ENCODE results near the gene LRCOL1.

Gene LRCOL1

DNA sequence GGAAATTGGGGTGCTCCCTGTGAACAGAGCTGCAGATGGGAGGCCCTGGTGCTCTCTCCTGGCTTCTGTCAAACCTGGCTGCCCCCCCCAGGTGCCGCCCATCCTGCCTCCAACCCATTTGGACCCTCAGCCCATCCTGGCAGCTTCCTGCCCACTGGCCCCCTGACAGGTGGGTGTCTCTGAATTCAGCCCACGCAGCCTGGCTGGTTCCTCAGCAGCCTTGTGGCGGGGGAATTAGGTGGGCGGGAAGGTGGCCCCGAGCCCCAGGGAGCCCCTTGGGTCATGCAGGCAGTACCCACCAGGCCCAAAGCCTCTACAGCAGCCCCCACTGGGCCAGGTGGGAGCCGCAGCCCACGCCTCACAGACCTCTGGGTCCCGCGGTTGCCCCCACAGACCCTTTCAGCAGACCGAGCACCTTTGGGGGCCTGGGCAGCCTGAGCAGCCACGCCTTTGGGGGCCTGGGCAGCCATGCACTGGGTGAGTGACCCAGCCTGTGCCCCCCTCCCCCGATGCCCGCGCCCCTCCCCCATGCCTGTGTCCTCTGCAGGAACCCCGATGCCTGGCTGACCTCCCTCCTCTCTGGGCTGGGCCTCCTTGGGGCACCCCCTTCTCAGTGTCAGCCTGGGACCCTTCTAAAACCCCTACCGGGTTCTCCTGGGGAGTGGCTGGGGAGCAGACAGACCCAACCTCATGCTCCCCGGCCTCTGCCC, 28.9 kb downstream of the LRCOL1 start:
- no peak for DNase-seq (ENCODE audit: low read depth)
- no peak for TF ChIP-seq CTCF (IDR thresholded peaks at IDR 0.05; ENCODE audit: insufficient read depth, low read depth, low read length, missing control alignments)

DNA sequence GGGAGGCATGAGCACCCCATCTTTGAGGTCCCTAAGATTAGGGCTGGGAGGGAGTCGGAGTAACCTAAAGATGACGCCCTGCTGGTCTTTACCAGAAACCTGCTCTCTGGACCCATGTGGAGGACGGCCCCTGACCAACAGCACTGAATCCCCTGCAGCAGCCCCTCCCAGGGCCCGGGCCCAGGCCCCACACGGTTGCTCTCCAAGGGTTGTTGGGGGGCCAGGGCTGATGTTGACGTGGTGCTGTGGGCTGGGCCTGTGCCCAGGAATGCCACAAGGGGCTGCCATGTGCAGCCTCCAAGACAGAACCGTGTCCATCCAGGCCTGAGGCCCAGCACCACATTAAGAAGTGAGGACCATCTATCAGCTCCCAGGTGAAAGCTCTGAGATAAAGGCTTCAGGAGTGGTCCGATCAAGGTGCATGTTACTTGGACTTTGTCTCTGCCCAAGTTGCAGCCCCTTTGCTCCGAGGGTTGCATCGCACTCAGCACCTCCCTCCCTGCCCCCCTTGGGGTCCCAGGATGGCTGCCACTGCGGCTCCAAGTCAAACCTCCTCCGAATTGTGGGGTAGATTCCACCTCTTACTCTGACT, 29.6 kb downstream of the LRCOL1 start:
- no peak for TF ChIP-seq CTCF (IDR thresholded peaks at IDR 0.05; ENCODE audit: insufficient read depth, low read depth, low read length, missing control alignments)
- DNase-seq (ENCODE audit: low read depth), result no peak
- no peak overlapping the region for H3K4me3 ChIP-seq (ENCODE audit: low read length)

More for the DNA sequence above, 28.9 kb downstream of the LRCOL1 start:
- no peak overlapping the region for H3K4me3 ChIP-seq (ENCODE audit: low read length)

- H3K4me3 ChIP-seq (ENCODE audit: low read length), result no peak overlapping the region
- DNase-seq (ENCODE audit: low read depth), result no peak
- no peak for TF ChIP-seq CTCF (IDR thresholded peaks at IDR 0.05; ENCODE audit: insufficient read depth, low read depth, low read length, missing control alignments)
Measured at GRCh38 chr12:132579744-132580143, 30.6 kb downstream of the LRCOL1 start.

DNA sequence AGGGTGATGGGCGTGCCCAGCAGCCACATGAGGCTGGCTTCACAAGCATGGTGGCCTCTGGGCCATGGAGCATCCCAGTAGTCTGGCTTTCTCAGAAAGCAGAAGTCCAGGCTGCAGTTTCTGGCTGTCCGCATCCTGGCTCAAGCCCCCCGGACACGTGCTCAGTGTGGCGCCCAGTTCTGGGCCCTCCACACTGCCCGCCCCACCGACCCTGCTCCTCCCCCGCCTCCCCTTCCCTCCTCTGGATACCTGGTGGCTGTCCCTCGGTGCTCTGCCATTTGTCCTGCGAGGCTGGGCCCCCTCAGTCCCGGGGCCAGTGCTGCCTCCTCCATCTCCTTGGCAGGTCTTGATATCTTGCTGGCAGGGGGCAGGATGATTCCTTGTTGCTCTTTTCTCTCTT, 31.6 kb downstream of the LRCOL1 start:
- no peak for TF ChIP-seq CTCF (IDR thresholded peaks at IDR 0.05; ENCODE audit: insufficient read depth, low read depth, low read length, missing control alignments)
- H3K4me3 ChIP-seq (ENCODE audit: low read length), result no peak overlapping the region
- DNase-seq (ENCODE audit: low read depth), result no peak

- no peak for DNase-seq (ENCODE audit: low read depth)
- no peak for TF ChIP-seq CTCF (IDR thresholded peaks at IDR 0.05; ENCODE audit: insufficient read depth, low read depth, low read length, missing control alignments)
- H3K4me3 ChIP-seq (ENCODE audit: low read length), result no peak overlapping the region
Measured at GRCh38 chr12:132578118-132578517, 32.3 kb downstream of the LRCOL1 start.

DNA sequence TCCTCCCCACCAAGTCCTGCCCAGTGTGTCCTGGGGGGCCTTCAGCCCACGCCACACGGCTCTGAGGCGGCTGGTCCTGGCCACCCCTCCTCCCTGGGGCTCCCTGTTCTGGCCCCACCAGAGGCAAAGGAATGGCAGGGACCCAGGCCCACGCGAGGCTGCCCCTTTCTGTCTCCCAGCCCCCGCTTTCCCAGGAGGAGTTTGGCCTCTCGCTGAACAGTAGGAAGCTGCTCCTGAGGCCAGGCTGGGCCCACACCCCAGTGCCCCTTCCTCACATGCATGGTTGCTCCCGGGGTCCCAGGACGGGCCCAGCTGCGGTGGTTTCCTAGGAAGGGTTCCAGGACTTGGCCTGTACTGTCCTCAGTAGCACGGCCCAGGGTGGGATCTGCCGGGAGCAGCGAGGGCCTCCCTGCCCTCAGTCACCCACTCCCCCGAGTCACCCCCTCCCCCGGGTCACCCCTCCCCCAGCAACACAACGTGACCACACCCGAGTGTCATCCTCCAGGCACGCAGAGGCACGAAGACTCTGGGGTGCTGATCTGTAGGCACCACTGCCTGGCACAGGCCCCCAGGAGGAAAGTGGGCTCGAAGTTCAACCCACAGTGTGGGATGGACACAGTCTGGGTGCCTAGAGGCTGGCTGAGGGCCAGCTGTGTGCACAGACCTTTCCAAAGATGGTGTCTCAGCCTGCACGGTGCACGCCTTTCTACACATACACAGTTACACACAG, 33.0 kb downstream of the LRCOL1 start:
- no peak for DNase-seq (ENCODE audit: low read depth)
- no peak for TF ChIP-seq CTCF (IDR thresholded peaks at IDR 0.05; ENCODE audit: insufficient read depth, low read depth, low read length, missing control alignments)
- no peak overlapping the region for H3K4me3 ChIP-seq (ENCODE audit: low read length)
